Thoracic aorta endothelial cell (primary cell): ENCODE measurements around the gene GAS2L3. TPM values are rescaled to one million over a fixed set of nuclear protein-coding genes. Genes with fewer than 3 reads are reported as not detected.

Experiments used
- small RNA-seq: library from RNA; depleted of rRNA; stranded (forward); fragments of <200 nt; gene quantifications from one replicate; pipeline ENCODE3, GENCODE V24; 2012
- total RNA-seq: library from RNA; depleted of rRNA; stranded (reverse); fragments of >200 nt; gene quantifications from 2 replicates; pipeline ENCODE4 v1.2.3, GENCODE V29; 2012

GAS2L3 gene
- 58.5 and 74.2 TPM in 2 replicates for total RNA-seq

DNA sequence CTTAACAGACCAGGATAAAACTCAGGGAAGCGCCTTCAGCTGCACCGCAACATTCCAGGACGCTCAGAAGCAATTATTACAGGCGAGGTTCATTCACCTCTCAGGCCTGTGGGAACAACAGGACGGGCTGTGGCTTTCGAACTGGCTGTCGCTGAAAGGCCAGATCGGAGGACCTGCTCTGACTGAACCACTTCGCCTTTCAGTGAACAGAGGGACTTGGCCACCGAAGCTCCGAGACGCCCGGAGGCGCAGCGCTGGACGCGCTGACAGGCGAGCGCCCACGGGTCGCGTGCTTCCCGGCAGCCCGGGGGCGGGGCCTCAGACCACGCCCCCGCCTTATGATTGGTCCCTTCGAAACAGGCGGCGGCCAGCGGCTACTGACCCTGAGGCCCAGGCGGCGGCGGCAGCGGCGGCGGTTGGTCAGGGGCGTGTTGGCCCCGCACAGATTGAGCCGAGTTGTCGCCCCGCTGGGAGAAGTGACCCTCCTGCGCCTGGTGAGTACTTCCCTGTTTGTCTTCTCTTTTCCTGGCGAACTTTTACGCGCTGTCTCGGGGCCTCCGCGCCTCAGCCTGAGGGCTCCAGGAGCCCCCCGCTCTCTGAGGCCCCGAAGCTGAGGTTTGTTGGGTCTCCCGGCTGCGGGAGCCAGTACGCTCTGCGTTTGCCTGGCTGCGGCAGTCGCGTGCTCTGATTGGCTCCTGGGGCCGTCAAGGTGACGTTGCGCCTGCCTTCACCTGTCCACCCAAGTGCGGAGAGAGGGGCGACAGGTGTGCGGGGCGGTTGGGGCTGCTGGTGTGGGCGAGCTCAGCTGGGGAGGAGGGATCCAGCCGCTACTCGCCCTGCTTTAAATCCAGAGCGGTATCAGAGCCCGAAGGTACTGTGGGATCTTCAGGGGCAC lies at the start of gene GAS2L3:
Gene GAS2L3, plus strand, starts transcription at position 393 of the 895 bp plus-strand sequence. CDS start 21,221 bp downstream, outside the sequence.

Small RNA genes lying within 50 kb of the gene (small RNA-seq; reads per million reads assigned to genes)
- gene AC010200.2, result not detected

Other genes with a start within 250 kb of the GAS2L3 start
- gene SLC17A8, start 216.6 kb upstream of the GAS2L3 start, total RNA-seq, result not detected in 2 replicates
- gene NR1H4, start 99.8 kb upstream of the GAS2L3 start, total RNA-seq, result not detected in 2 replicates
- 0.13 TPM in 1 of 2 replicates, not detected in the other for gene ANO4, start 221.1 kb downstream of the GAS2L3 start, total RNA-seq